ENCODE measurements around the gene DPF3. TPM values are rescaled to one million over a fixed set of nuclear protein-coding genes. Genes with fewer than 3 reads are reported as not detected.
A peak's percentile ranks its signal among the peaks of the same experiment; 100 is the strongest.

The DPF3 gene
- polyA plus RNA-seq, 2 donors, result 0.16 to 0.37 TPM

- 0% methylated on average over 68 of the region's 68 CpGs for WGBS, 2 donors
- H3K27me3 ChIP-seq (ENCODE audit: control insufficient read depth in 1 of 2, insufficient read depth in 2 of 2, low read length in 2 of 2), result no peaks in the 10 kb centered on the region
- no peaks in the 10 kb centered on the region for H3K36me3 ChIP-seq (ENCODE audit: control insufficient read depth in 2 of 2, insufficient read depth in 2 of 2, low read length in 1 of 2)
Observed at GRCh38 chr14:72892879-72893635, 844 bp downstream of the DPF3 start.

DNA sequence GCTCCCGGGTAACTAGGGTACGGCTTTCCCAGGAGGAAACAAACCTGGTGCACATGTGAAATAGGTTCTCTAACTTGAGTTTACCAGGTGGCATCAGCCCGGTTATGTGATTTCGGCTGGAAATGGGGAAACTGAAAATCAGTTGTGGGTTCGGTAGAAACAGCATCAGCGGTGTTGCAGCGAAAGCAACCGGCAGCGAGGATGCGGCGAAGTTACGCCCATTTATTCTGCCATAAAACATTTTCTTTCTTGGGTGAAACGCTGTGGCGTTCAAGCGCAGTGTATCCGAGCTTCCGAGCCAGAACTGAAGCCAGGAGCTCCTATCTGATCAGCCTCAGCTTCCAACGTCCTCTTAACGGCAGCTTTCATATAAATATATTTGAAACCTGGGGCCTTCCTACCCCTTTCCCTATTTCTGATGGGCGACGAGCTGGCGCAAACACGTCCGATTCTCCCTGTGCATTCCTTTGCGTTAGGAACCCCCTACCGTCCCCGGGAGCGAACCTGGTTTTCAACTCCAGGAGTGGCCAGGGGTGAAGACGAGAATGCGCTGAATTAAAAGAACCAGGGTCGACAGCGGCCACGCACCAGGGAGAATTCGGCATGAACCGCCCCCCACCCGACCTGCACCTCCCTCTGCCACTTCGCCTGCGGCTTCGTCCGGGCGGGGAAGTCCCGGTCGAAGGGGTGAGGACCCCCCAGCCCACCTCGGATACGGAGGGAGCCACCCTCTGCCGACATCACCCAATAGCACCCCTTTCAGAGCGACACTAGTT, 1.6 kb downstream of the DPF3 start:
- peak overlapping the region; percentile 50 to 89 for H3K4me3 ChIP-seq (ENCODE audit: low read depth in 1 of 2, low read length in 2 of 2)
- WGBS, 2 donors, result 0 to 1% methylated on average over 47 of the region's 47 CpGs
- no peaks in the 10 kb centered on the region for H3K27me3 ChIP-seq (ENCODE audit: control insufficient read depth in 1 of 2, insufficient read depth in 2 of 2, low read length in 2 of 2)
- H3K4me1 ChIP-seq (ENCODE audit: control insufficient read depth in 2 of 2, insufficient read depth in 2 of 2, low read length in 1 of 2), result peaks cover 6 to 10% of the 10 kb centered on the region in 2 donors
- no peak overlapping the region for H3K27ac ChIP-seq (ENCODE audit: low read depth in 2 of 2, low read length in 1 of 2)
- H3K36me3 ChIP-seq (ENCODE audit: control insufficient read depth in 2 of 2, insufficient read depth in 2 of 2, low read length in 1 of 2), result no peaks in the 10 kb centered on the region
- no peaks in the 10 kb centered on the region for H3K9me3 ChIP-seq (ENCODE audit: control insufficient read depth in 2 of 2, insufficient read depth in 1 of 2, low read depth in 1 of 2, low read length in 1 of 2)

More at GRCh38 chr14:72892879-72893635, 844 bp downstream of the DPF3 start:
- no peak overlapping the region for H3K27ac ChIP-seq (ENCODE audit: low read depth in 2 of 2, low read length in 1 of 2)
- peaks cover 6 to 10% of the 10 kb centered on the region in 2 donors for H3K4me1 ChIP-seq (ENCODE audit: control insufficient read depth in 2 of 2, insufficient read depth in 2 of 2, low read length in 1 of 2)
- peak overlapping the region; percentile 50 to 89 for H3K4me3 ChIP-seq (ENCODE audit: low read depth in 1 of 2, low read length in 2 of 2)
- no peaks in the 10 kb centered on the region for H3K9me3 ChIP-seq (ENCODE audit: control insufficient read depth in 2 of 2, insufficient read depth in 1 of 2, low read depth in 1 of 2, low read length in 1 of 2)

GRCh38 chr14:72891666-72892102, 2.2 kb downstream of the DPF3 start:
- no peaks in the 10 kb centered on the region for H3K36me3 ChIP-seq (ENCODE audit: control insufficient read depth in 2 of 2, insufficient read depth in 2 of 2, low read length in 1 of 2)
- peak overlapping the region in 1 of 2 donors; percentile 89 for H3K4me3 ChIP-seq (ENCODE audit: low read depth in 1 of 2, low read length in 2 of 2)
- no peak overlapping the region for H3K27ac ChIP-seq (ENCODE audit: low read depth in 2 of 2, low read length in 1 of 2)
- 4% methylated on average over 14 of the region's 14 CpGs for WGBS, 2 donors
- peaks cover 6 to 10% of the 10 kb centered on the region in 2 donors for H3K4me1 ChIP-seq (ENCODE audit: control insufficient read depth in 2 of 2, insufficient read depth in 2 of 2, low read length in 1 of 2)
- H3K27me3 ChIP-seq (ENCODE audit: control insufficient read depth in 1 of 2, insufficient read depth in 2 of 2, low read length in 2 of 2), result no peaks in the 10 kb centered on the region
- H3K9me3 ChIP-seq (ENCODE audit: control insufficient read depth in 2 of 2, insufficient read depth in 1 of 2, low read depth in 1 of 2, low read length in 1 of 2), result no peaks in the 10 kb centered on the region

DNA sequence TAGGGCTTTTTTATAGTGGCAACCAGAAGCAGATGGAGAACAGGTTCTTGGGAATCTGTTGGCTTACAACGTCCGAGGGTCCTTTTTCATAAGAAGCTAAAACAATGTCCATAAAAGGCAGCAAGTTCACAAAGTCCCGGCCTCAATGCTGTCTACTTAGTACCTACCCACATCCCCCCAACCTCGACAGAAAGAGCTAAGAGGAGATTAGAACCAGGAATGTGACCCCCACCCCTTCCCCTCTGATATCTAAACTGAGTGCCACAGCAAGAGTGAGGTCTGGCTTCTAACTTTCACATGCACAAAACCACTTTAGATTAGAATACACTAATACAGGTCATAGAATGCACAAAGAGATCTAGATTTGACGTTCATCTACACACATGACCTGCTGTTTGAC, 4.5 kb downstream of the DPF3 start:
- H3K27me3 ChIP-seq (ENCODE audit: control insufficient read depth in 1 of 2, insufficient read depth in 2 of 2, low read length in 2 of 2), result no peaks in the 10 kb centered on the region
- H3K9me3 ChIP-seq (ENCODE audit: control insufficient read depth in 2 of 2, insufficient read depth in 1 of 2, low read depth in 1 of 2, low read length in 1 of 2), result no peaks in the 10 kb centered on the region
- no peak overlapping the region for H3K4me3 ChIP-seq (ENCODE audit: low read depth in 1 of 2, low read length in 2 of 2)
- H3K36me3 ChIP-seq (ENCODE audit: control insufficient read depth in 2 of 2, insufficient read depth in 2 of 2, low read length in 1 of 2), result no peaks in the 10 kb centered on the region
- no peak overlapping the region for H3K27ac ChIP-seq (ENCODE audit: low read depth in 2 of 2, low read length in 1 of 2)
- WGBS, 2 donors, result 75 to 78% methylated on average over 5 of the region's 5 CpGs
- peaks cover 6% of the 10 kb centered on the region in 2 donors for H3K4me1 ChIP-seq (ENCODE audit: control insufficient read depth in 2 of 2, insufficient read depth in 2 of 2, low read length in 1 of 2)

- H3K4me3 ChIP-seq (ENCODE audit: low read depth in 1 of 2, low read length in 2 of 2), result no peak overlapping the region
- no peaks in the 10 kb centered on the region for H3K9me3 ChIP-seq (ENCODE audit: control insufficient read depth in 2 of 2, insufficient read depth in 1 of 2, low read depth in 1 of 2, low read length in 1 of 2)
- 81 to 83% methylated on average over 2 of the region's 2 CpGs for WGBS, 2 donors
- H3K36me3 ChIP-seq (ENCODE audit: control insufficient read depth in 2 of 2, insufficient read depth in 2 of 2, low read length in 1 of 2), result no peaks in the 10 kb centered on the region
- no peak overlapping the region for H3K27ac ChIP-seq (ENCODE audit: low read depth in 2 of 2, low read length in 1 of 2)
- peaks cover 6% of the 10 kb centered on the region in 2 donors for H3K4me1 ChIP-seq (ENCODE audit: control insufficient read depth in 2 of 2, insufficient read depth in 2 of 2, low read length in 1 of 2)
- no peaks in the 10 kb centered on the region for H3K27me3 ChIP-seq (ENCODE audit: control insufficient read depth in 1 of 2, insufficient read depth in 2 of 2, low read length in 2 of 2)
Observed at GRCh38 chr14:72888636-72889201, 5.2 kb downstream of the DPF3 start.

DNA sequence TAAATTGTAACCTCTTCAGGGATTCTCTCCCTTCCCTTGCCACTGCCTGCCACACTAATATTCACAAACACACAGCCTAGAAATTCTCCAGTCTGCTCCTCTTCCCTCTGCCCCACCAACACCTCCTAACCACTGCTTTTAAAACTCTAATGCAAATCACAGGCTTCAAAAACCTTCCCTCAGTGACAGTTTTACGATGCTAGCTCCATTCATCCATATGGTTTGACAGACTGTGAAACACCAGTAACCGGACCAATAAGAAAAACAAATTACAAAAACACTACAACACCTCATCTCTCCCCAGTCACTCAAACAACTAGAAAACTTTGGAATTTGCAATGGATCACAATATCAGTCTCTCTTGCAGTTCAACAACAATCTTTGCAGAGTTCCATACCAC, 5.7 kb downstream of the DPF3 start:
- Histone ChIP-seq H3K4me3 (ENCODE audit: low read depth in 1 of 2, low read length in 2 of 2) (no peak overlapping the region), H3K4me1 (ENCODE audit: control insufficient read depth in 2 of 2, insufficient read depth in 2 of 2, low read length in 1 of 2) (peaks cover 6% of the 10 kb centered on the region in 2 donors), H3K9me3 (ENCODE audit: control insufficient read depth in 2 of 2, insufficient read depth in 1 of 2, low read depth in 1 of 2, low read length in 1 of 2) (no peaks in the 10 kb centered on the region), H3K27me3 (ENCODE audit: control insufficient read depth in 1 of 2, insufficient read depth in 2 of 2, low read length in 2 of 2) (no peaks in the 10 kb centered on the region), H3K36me3 (ENCODE audit: control insufficient read depth in 2 of 2, insufficient read depth in 2 of 2, low read length in 1 of 2) (no peaks in the 10 kb centered on the region), H3K27ac (ENCODE audit: low read depth in 2 of 2, low read length in 1 of 2) (no peak overlapping the region)
- WGBS, 2 donors, result 79 to 88% methylated on average over 2 of the region's 2 CpGs

GRCh38 chr14:72887514-72887913, 6.4 kb downstream of the DPF3 start:
- H3K4me1 ChIP-seq (ENCODE audit: control insufficient read depth in 2 of 2, insufficient read depth in 2 of 2, low read length in 1 of 2), result peaks cover 2 to 4% of the 10 kb centered on the region in 2 donors
- no peaks in the 10 kb centered on the region for H3K36me3 ChIP-seq (ENCODE audit: control insufficient read depth in 2 of 2, insufficient read depth in 2 of 2, low read length in 1 of 2)
- no peaks in the 10 kb centered on the region for H3K9me3 ChIP-seq (ENCODE audit: control insufficient read depth in 2 of 2, insufficient read depth in 1 of 2, low read depth in 1 of 2, low read length in 1 of 2)
- no peaks in the 10 kb centered on the region for H3K27me3 ChIP-seq (ENCODE audit: control insufficient read depth in 1 of 2, insufficient read depth in 2 of 2, low read length in 2 of 2)
- 91 to 94% methylated on average over 3 of the region's 3 CpGs for WGBS, 2 donors
- no peak overlapping the region for H3K27ac ChIP-seq (ENCODE audit: low read depth in 2 of 2, low read length in 1 of 2)
- no peak overlapping the region for H3K4me3 ChIP-seq (ENCODE audit: low read depth in 1 of 2, low read length in 2 of 2)

DNA sequence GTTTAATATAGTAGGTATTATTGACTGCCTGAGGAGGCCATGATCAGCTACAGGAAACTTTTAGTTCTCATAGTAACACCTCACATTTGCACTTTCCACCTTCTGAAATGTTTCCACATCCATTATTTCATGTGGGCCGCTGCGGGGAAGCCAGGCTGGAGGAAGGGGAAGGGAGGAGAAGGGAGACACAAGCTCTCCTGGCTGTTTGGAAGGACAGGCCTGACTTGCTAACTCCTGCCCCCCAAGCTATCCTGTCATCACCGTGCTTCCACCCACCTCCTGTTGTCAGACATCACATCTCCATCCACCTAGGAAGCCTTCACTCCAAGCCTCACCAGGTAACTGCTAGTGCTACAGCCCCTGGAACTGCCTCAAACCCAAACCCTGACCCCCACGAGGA, 9.5 kb downstream of the DPF3 start:
- no peak overlapping the region for H3K27ac ChIP-seq (ENCODE audit: low read depth in 2 of 2, low read length in 1 of 2)
- no peaks in the 10 kb centered on the region for H3K9me3 ChIP-seq (ENCODE audit: control insufficient read depth in 2 of 2, insufficient read depth in 1 of 2, low read depth in 1 of 2, low read length in 1 of 2)
- no peak overlapping the region for H3K4me3 ChIP-seq (ENCODE audit: low read depth in 1 of 2, low read length in 2 of 2)
- no peaks in the 10 kb centered on the region for H3K27me3 ChIP-seq (ENCODE audit: control insufficient read depth in 1 of 2, insufficient read depth in 2 of 2, low read length in 2 of 2)
- 67 to 75% methylated on average over 4 of the region's 4 CpGs for WGBS, 2 donors
- H3K36me3 ChIP-seq (ENCODE audit: control insufficient read depth in 2 of 2, insufficient read depth in 2 of 2, low read length in 1 of 2), result no peaks in the 10 kb centered on the region
- H3K4me1 ChIP-seq (ENCODE audit: control insufficient read depth in 2 of 2, insufficient read depth in 2 of 2, low read length in 1 of 2), result no peaks in the 10 kb centered on the region

GRCh38 chr14:72883961-72884360, 9.9 kb downstream of the DPF3 start:
- Histone ChIP-seq H3K27ac (ENCODE audit: low read depth in 2 of 2, low read length in 1 of 2) (no peak overlapping the region), H3K36me3 (ENCODE audit: control insufficient read depth in 2 of 2, insufficient read depth in 2 of 2, low read length in 1 of 2) (no peaks in the 10 kb centered on the region), H3K4me3 (ENCODE audit: low read depth in 1 of 2, low read length in 2 of 2) (no peak overlapping the region), H3K9me3 (ENCODE audit: control insufficient read depth in 2 of 2, insufficient read depth in 1 of 2, low read depth in 1 of 2, low read length in 1 of 2) (no peaks in the 10 kb centered on the region), H3K27me3 (ENCODE audit: control insufficient read depth in 1 of 2, insufficient read depth in 2 of 2, low read length in 2 of 2) (no peaks in the 10 kb centered on the region), H3K4me1 (ENCODE audit: control insufficient read depth in 2 of 2, insufficient read depth in 2 of 2, low read length in 1 of 2) (no peaks in the 10 kb centered on the region)
- 68 to 76% methylated on average over 4 of the region's 4 CpGs for WGBS, 2 donors
